Astrocyte (in vitro differentiated cells and primary cell): Measurements from ENCODE around the gene SIGLEC12.

Experiments used
- EZH2 ChIP-seq: IDR thresholded peaks from 2 replicates; pipeline ENCODE4 v1.6.1; 2012; ENCODE audit warnings: mild to moderate bottlenecking, low read length, inconsistent platforms; ENCODE audit not compliant: insufficient read depth
- TF ChIP-seq, protein P1 (sequence below): IDR thresholded peaks from 2 replicates; pipeline ENCODE4 v1.5.1; 2011; ENCODE audit warnings: low read depth, mild to moderate bottlenecking, inconsistent platforms, low read length, moderate library complexity; ENCODE audit not compliant: insufficient read depth

DNA sequence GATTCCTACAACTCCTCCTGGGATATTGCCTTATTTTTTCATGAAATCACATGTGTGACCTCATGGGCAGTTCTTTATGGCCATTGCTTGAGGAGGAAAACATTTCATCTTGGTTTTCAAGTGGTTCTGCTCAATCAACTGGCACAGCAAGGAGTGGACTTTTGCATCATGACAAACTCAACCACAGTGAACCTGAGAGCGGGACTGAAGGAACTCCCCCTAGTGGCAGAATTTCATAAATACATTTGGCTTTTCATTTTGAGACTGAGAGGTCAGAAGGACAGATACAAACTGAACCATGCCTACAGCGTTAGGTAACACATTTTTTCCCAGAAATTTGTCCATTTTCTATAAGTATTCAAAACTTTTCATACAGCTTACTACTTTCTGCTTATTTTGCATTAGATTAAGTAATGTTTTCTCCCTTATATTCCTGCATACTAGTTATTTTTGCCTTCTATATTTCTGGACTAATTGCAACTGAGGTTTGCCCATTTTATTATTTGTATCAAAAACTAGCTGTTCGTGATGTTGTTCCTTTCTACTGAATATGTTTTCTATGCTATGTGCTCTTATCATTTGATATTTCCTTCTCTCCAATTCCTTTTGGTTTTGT, 13.4 kb upstream of the SIGLEC12 start:
- TF ChIP-seq, protein P1, sequence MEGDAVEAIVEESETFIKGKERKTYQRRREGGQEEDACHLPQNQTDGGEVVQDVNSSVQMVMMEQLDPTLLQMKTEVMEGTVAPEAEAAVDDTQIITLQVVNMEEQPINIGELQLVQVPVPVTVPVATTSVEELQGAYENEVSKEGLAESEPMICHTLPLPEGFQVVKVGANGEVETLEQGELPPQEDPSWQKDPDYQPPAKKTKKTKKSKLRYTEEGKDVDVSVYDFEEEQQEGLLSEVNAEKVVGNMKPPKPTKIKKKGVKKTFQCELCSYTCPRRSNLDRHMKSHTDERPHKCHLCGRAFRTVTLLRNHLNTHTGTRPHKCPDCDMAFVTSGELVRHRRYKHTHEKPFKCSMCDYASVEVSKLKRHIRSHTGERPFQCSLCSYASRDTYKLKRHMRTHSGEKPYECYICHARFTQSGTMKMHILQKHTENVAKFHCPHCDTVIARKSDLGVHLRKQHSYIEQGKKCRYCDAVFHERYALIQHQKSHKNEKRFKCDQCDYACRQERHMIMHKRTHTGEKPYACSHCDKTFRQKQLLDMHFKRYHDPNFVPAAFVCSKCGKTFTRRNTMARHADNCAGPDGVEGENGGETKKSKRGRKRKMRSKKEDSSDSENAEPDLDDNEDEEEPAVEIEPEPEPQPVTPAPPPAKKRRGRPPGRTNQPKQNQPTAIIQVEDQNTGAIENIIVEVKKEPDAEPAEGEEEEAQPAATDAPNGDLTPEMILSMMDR, result peak; percentile 61
- TF ChIP-seq EZH2, result no peak
